ENCODE measurements around the gene FABP2. TPM values are rescaled to one million over a fixed set of nuclear protein-coding genes. Genes with fewer than 3 reads are reported as not detected.
"Not testable (repeated sequence)": the region's sequence is repeated elsewhere in the genome, so short reads cannot be mapped to it uniquely, and the experiment has no call there.

Gene FABP2
- total RNA-seq, 4 donors from 2014 or later = 112 to 528 (median 268) TPM

DNA sequence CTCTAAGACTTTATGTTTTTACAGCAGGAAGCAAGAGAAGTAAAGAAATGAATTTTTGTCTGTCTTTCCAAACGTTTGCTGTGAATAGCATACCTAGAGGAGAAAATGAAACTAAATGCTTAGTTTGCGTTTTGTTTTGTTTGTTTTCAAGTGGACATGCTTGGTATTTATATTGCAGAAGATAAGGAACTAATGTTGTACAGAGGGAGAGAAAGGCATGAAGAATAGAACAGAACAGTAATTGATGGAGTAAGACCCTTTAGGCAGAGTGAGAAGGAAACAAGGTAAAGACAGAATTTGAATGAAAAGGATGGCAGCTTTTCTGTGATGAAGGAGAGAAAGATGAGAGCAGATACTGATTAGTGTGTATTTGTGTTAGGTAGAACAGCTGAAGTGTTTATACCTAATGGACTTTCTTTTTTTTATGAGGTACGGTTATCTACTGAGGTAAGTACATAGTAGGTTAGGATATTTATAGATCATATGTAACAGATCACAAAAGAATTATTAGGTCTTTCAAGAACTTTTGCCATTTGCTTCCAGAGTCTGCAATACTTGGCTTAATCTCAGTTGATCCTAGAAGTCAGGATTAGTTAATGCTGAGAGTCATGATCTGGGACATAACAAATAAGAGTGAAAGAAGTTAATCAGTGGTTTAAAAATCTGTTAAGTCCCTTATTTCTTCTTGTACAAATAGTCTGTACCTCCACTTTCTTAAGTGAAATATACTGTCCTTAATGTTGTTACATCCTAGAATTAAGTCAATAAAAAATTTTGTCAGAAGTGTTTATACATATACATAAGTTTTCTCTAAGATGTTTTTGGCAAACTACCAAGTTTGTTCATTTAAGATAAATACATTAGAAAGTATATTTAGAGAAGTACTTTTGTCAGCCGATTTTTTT lies 36.8 kb downstream of the FABP2 start:
- H3K4me3 ChIP-seq = no peak overlapping the region
- peaks cover 0 to 17% (median 0%) of the 10 kb centered on the region in 4 donors for H3K4me1 ChIP-seq
- TF ChIP-seq POLR2A (IDR thresholded peaks at IDR 0.05) (no peak), CTCF (IDR thresholded peaks at IDR 0.05) (peak in 4 of 6 experiments; percentile 32 to 54 (median 48))
- H3K27ac ChIP-seq = peak overlapping the region in 2 of 4 donors; percentile 12 to 13
- no peaks in the 10 kb centered on the region for H3K27me3 ChIP-seq
- peaks cover 0 to 2% (median 0%) of the 10 kb centered on the region in 3 donors for H3K36me3 ChIP-seq
- no peak for DNase-seq
- no peaks in the 10 kb centered on the region for H3K9me3 ChIP-seq

DNA sequence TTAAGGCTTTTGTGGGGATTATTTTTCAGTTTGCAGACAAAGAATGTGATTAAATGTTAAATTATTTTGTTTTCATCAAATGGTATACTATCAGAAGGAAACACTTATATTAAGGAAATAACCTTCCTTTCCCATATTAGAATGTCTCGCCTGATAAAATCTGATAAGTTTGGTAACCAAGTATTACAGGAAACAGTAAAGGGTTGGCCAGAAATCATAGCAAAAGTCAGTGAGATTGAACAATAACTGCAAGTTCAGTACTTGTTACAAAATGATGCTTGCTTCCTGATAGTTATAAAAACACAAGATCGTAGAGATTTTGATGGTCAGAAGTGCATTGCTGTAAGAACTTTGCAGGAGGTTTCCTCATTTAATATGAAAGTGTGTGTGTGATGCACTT lies 40.5 kb downstream of the FABP2 start:
- Histone ChIP-seq H3K27me3 (no peaks in the 10 kb centered on the region), H3K4me3 (no peak overlapping the region), H3K36me3 (peaks cover 0 to 4% (median 0%) of the 10 kb centered on the region in 3 donors), H3K27ac (no peak overlapping the region), H3K4me1 (peaks cover 0 to 17% (median 0%) of the 10 kb centered on the region in 4 donors), H3K9me3 (no peaks in the 10 kb centered on the region)
- no peak for TF ChIP-seq CTCF (IDR thresholded peaks at IDR 0.05)
- no peak for TF ChIP-seq POLR2A (IDR thresholded peaks at IDR 0.05)
- no peak for DNase-seq

DNA sequence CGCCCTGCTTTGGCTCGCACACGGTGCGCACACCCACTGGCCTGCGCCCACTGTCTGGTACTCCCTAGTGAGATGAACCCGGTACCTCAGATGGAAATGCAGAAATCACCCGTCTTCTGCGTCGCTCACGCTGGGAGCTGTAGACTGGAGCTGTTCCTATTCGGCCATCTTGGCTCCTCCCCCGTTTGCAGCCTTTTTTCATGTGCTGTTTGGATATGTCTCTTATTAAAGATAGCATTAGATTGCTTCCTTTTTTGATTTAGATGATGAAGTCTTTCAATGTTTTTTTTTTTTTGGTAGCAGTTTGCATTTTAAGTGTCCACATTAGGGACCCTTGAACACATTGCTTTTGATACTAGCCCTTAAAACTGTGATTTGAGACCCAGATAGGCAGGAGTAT lies 42.0 kb downstream of the FABP2 start:
- H3K4me3 ChIP-seq, H3K27ac ChIP-seq, DNase-seq, H3K9me3 ChIP-seq, H3K27me3 ChIP-seq, H3K36me3 ChIP-seq: not testable (repeated sequence)
- peaks cover 0 to 13% (median 0%) of the 10 kb centered on the region in 4 donors for H3K4me1 ChIP-seq

DNA sequence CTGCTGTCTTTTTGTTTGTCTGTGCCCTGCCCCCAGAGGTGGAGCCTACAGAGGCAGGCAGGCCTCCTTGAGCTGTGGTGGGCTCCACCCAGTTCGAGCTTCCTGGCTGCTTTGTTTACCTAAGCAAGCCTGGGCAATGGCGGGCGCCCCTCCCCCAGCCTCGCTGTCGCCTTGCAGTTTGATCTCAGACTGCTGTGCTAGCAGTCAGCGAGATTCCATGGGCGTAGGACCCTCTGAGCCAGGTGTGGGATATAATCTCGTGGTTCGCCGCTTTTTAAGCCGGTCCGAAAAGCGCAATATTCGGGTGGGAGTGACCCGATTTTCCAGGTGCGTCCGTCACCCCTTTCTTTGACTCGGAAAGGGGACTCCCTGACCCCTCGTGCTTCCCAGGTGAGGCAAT lies 42.4 kb downstream of the FABP2 start:
- not testable (repeated sequence) for H3K27me3 ChIP-seq, H3K9me3 ChIP-seq, H3K27ac ChIP-seq, DNase-seq, H3K4me1 ChIP-seq, H3K36me3 ChIP-seq, H3K4me3 ChIP-seq

DNA sequence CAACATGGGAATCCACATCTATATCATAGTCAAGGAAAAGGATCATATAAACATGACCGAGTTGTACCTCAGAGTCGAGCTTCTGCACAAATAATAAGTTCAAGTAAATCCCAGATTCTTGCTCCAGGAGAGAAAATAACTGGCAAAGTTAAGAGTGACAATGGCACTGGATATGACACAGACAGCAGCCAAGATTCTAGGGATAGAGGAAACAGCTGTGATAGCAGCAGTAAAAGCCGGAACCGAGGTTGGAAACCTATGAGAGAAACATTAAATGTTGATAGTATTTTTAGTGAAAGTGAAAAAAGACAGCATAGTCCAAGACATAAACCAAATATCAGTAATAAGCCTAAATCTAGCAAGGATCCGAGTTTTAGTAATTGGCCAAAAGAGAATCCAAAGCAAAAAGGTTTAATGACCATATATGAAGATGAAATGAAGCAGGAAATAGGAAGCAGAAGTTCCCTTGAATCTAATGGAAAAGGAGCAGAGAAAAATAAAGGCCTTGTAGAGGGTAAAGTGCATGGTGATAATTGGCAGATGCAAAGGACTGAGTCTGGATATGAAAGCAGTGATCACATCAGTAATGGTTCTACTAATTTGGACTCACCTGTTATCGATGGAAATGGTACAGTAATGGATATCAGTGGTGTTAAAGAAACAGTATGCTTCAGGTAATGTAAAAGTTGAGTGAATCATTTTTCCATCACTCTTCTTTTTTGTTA lies 50.4 kb downstream of the FABP2 start:
- no peaks in the 10 kb centered on the region for H3K9me3 ChIP-seq
- H3K4me1 ChIP-seq = no peaks in the 10 kb centered on the region
- no peak for DNase-seq
- H3K27ac ChIP-seq = no peak overlapping the region
- TF ChIP-seq CTCF (IDR thresholded peaks at IDR 0.05) (no peak), POLR2A (IDR thresholded peaks at IDR 0.05) (no peak)
- no peaks in the 10 kb centered on the region for H3K27me3 ChIP-seq
- no peak overlapping the region for H3K4me3 ChIP-seq
- peaks cover 0 to 57% (median 0%) of the 10 kb centered on the region in 3 donors for H3K36me3 ChIP-seq

DNA sequence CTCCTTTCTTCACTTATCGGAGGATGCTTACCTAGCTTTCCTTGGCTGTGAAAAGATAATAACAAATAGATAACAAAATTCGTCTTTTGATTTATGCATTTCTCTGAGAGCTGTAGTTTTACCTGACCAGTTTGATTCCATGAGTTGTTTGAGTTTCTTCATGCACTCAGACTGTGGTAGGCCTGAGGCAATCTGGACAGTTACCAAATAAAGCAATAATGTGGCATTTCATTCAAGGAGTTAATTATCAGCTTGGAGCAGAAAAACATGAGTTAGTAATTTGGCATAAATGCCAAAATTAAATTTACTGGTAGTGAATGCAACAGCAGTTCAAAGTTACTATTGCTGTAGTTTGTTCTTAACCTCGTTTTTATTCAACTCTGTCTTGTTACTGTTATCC lies 53.5 kb downstream of the FABP2 start:
- Histone ChIP-seq H3K4me3 (no peak overlapping the region), H3K36me3 (peaks cover 0 to 60% (median 3%) of the 10 kb centered on the region in 3 donors), H3K27ac (no peak overlapping the region), H3K9me3 (no peaks in the 10 kb centered on the region), H3K27me3 (no peaks in the 10 kb centered on the region), H3K4me1 (no peaks in the 10 kb centered on the region)
- DNase-seq = no peak
- TF ChIP-seq POLR2A (IDR thresholded peaks at IDR 0.05) (no peak), CTCF (IDR thresholded peaks at IDR 0.05) (no peak)

Small RNA genes within 50 kb of the gene (small RNA-seq; reads per million reads assigned to genes)
- gene RNU4-33P = 0 reads per million in 2 donors

Other genes starting within 250 kb of the FABP2 start
- not detected for gene MYOZ2, start 186.3 kb downstream of the FABP2 start, total RNA-seq
- 10 to 100 TPM; 41.5 to 75.1 (median 59.3) TPM for gene USP53, start 109.4 kb downstream of the FABP2 start, total RNA-seq